Activated CD4-positive, alpha-beta T cell treated with anti-CD3 and anti-CD28 coated beads, Interleukin-2, Interleukin-6, amounts not matched to agents 100 ng/mL and 50 ng/mL, durations not matched to agents 16 hours and 8 hours (primary cell): ENCODE data around the gene FLNB.
"Not testable (repeated sequence)": the region's sequence is repeated elsewhere in the genome, so short reads cannot be mapped to it uniquely, and the experiment has no call there.

Source experiments
- DNase-seq: peaks from one replicate; pipeline ENCODE4 v3.0.0-alpha.2; 2020

Gene FLNB

GRCh38 chr3:58190882-58191281, 182.7 kb downstream of the FLNB start:
- no peak for DNase-seq

- no peak for DNase-seq
Measured at GRCh38 chr3:58191361-58191991, 183.3 kb downstream of the FLNB start.

GRCh38 chr3:58192069-58192468, 183.8 kb downstream of the FLNB start:
- DNase-seq = no peak

GRCh38 chr3:58193682-58194407, 185.6 kb downstream of the FLNB start:
- no peak for DNase-seq

GRCh38 chr3:58197588-58197987, 189.4 kb downstream of the FLNB start:
- DNase-seq = no peak

- DNase-seq = no peak
Measured at GRCh38 chr3:58198362-58198761, 190.1 kb downstream of the FLNB start.

- DNase-seq = no peak
Measured at GRCh38 chr3:58198804-58199203, 190.6 kb downstream of the FLNB start.

- DNase-seq = no peak
Measured at GRCh38 chr3:58200121-58200709, 192.0 kb downstream of the FLNB start.

GRCh38 chr3:58200846-58201355, 192.7 kb downstream of the FLNB start:
- DNase-seq = no peak

- not testable (repeated sequence) for DNase-seq
Measured at GRCh38 chr3:58201451-58201850, 193.2 kb downstream of the FLNB start.

- no peak for DNase-seq
Measured at GRCh38 chr3:58202917-58203360, 194.7 kb downstream of the FLNB start.

- DNase-seq = no peak
Measured at GRCh38 chr3:58203541-58203940, 195.3 kb downstream of the FLNB start.

GRCh38 chr3:58204720-58205119, 196.5 kb downstream of the FLNB start:
- DNase-seq = no peak

GRCh38 chr3:58205981-58206380, 197.8 kb downstream of the FLNB start:
- DNase-seq = no peak

GRCh38 chr3:58206406-58207011, 198.3 kb downstream of the FLNB start:
- DNase-seq = peak; percentile 59

- no peak for DNase-seq
Measured at GRCh38 chr3:58207954-58208353, 199.7 kb downstream of the FLNB start.

- no peak for DNase-seq
Measured at GRCh38 chr3:58209933-58210332, 201.7 kb downstream of the FLNB start.

- no peak for DNase-seq
Measured at GRCh38 chr3:58210761-58211460, 202.7 kb downstream of the FLNB start, which contains the start of gene DNASE1L3. Gene DNASE1L3, minus strand, starts transcription at chr3:58210972. Its CDS starts 66 bp downstream, at chr3:58210906.

- peak; percentile 76 for DNase-seq
Measured at GRCh38 chr3:58214484-58215316, 206.5 kb downstream of the FLNB start.

GRCh38 chr3:58215317-58216025, 207.2 kb downstream of the FLNB start:
- no peak for DNase-seq
